Mammary epithelial cell (primary cell): ENCODE data around the gene OR51F1.
"Not testable (repeated sequence)": the region's sequence is repeated elsewhere in the genome, so short reads cannot be mapped to it uniquely, and the experiment has no call there.

Experiments
- CTCF ChIP-seq, 2 donors: IDR thresholded peaks in 1 of 2; conservative IDR thresholded peaks in 1 of 2; 2 replicates each; pipeline ENCODE4 v1.5.1; 2011 to 2012; ENCODE audit warnings: inconsistent platforms in 2 of 2, low read length in 2 of 2, mild to moderate bottlenecking in 2 of 2, control low read depth in 1 of 2, low read depth in 1 of 2; ENCODE audit not compliant: insufficient read depth in 1 of 2; ENCODE audit errors: extremely low read depth in 1 of 2
- EZH2 ChIP-seq: IDR thresholded peaks from 2 replicates; pipeline ENCODE4 v1.6.1; 2012; ENCODE audit warnings: low read length, inconsistent platforms, borderline replicate concordance

GRCh38 chr11:4801316-4801715 is 31.6 kb upstream of the OR51F1 start:
- not testable (repeated sequence) for TF ChIP-seq EZH2; CTCF (conservative IDR thresholded peaks at IDR 0.05 in 1 of 2, IDR thresholded peaks at IDR 0.05 in 1 of 2; ENCODE audit: extremely low read depth in 1 of 2, insufficient read depth in 1 of 2, low read depth in 1 of 2, low read length in 2 of 2)
